ENCODE results near the gene ZBTB43. TPM values are rescaled to one million over a fixed set of nuclear protein-coding genes. Genes with fewer than 3 reads are reported as not detected.

The ZBTB43 gene
- total and polyA plus RNA-seq, 10 of the 15 experiments (the other 5 are each of a cell fraction or from before 2014, with no cell fraction given), result 2.4 to 19.3 (median 8.7) TPM

DNA sequence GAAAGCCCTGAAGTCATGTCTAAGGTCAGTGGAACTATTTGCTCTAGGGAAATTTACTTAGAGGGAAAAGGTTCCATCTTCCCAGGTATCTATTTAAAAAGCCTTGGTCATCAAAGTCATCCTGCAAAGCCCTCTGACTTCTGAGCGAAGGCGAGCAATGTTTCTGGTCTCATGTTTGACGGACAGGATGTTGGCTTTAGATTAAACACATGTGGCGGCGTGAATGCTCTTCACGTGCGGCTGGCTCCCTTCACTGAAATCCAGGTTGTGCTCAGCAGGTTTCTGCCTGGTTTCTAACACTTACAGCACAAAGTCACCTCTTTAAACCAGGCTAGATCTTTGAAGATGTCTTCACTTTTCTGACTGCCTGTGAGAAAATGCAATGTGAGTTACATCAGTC lies 49.9 kb downstream of the ZBTB43 start (continued):
- TF ChIP-seq SUPT20H (IDR thresholded peaks at IDR 0.05; ENCODE audit: borderline replicate concordance, control insufficient read depth, low read depth, low read length) (no peak), NFYA (IDR thresholded peaks at IDR 0.05; ENCODE audit: borderline replicate concordance, low read depth, low read length) (no peak), JUND (IDR thresholded peaks at IDR 0.05; ENCODE audit: low read depth, low read length) (no peak)
- TF ChIP-seq, protein P1, sequence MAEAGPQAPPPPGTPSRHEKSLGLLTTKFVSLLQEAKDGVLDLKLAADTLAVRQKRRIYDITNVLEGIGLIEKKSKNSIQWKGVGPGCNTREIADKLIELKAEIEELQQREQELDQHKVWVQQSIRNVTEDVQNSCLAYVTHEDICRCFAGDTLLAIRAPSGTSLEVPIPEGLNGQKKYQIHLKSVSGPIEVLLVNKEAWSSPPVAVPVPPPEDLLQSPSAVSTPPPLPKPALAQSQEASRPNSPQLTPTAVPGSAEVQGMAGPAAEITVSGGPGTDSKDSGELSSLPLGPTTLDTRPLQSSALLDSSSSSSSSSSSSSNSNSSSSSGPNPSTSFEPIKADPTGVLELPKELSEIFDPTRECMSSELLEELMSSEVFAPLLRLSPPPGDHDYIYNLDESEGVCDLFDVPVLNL (IDR thresholded peaks at IDR 0.05; ENCODE audit: low read depth, low read length), result no peak

DNA sequence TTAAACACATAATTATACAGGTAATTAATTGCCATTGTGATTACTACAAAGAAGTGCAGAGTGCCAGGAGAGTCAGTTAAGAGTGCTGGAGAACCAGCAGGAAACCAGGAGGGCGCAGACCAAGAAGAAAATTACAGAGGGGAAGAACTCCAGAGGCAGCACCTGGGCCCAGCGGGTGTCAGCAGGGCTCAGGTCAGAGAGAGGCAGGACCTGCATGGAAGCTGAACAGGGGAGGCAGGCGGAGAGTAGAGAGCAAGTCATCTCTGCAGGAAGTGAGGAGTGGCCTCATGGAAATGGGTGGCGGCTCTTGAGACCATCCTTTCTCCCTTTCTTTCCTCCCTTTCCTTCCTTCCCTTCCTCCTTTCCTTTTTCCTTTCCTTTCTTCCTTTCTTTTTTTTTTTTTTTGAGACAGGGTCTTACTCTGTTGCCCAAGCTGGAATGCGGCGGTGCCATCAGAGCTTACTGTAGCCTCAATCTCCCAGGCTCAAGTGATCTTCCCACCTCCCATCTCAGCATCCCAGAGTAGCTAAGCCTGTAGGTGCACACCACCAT lies 51.6 kb downstream of the ZBTB43 start:
- in situ Hi-C loops (cut with MboI), result no loop called here
- WGBS (ENCODE audit: insufficient coverage, insufficient replicate concordance, low lambda C conversion rate, missing lambda C conversion rate), result 73% methylated on average over 6 of the region's 6 CpGs
- no peak for FAIRE-seq
- Histone ChIP-seq H3K79me2 (ENCODE audit: control insufficient read depth, insufficient read depth, low read length) (peaks cover 5% of the 10 kb centered on the region), H2AFZ (ENCODE audit: control insufficient read depth, low read depth, low read length) (no peak overlapping the region), H3K4me1 (ENCODE audit: control insufficient read depth, insufficient read depth, low read length) (peaks cover 6% of the 10 kb centered on the region; the same call in 1 of the 2 replicates), H4K20me1 (ENCODE audit: control insufficient read depth, insufficient read depth) (no peaks in the 10 kb centered on the region), H3K4me2 (ENCODE audit: control insufficient read depth, insufficient read depth) (no peak overlapping the region), H3K9ac (ENCODE audit: control insufficient read depth, insufficient read depth, low read length) (no peak overlapping the region), H3K27me3 (replicated peaks in 1 of 2; ENCODE audit: control insufficient read depth in 2 of 2, insufficient read depth in 2 of 2, low read length in 1 of 2) (peaks cover 0 to 5% of the 10 kb centered on the region in 2 experiments; a peak in 1 of 4 replicates), H3K9me3 (replicated peaks; ENCODE audit: control insufficient read depth, insufficient read depth, low read length) (no peaks in the 10 kb centered on the region), H3K36me3 (ENCODE audit: control insufficient read depth in 2 of 2, insufficient read depth in 2 of 2, low read length in 1 of 2) (no peaks in the 10 kb centered on the region), H3K4me3 (no peak overlapping the region), H3K27ac (ENCODE audit: control insufficient read depth, insufficient read depth) (no peak overlapping the region)
- no peak for DNase-seq (ENCODE audit: low read depth, low spot score)
- SMC1A ChIA-PET (ENCODE audit: uncharacterized antibody, unreplicated experiment), result interaction anchor here (0.8 to 1.4 kb wide), 3 partner anchors 9 to 51 kb away, joined by 3 read pairs; no protein-coding TSS in a partner anchor
- intact Hi-C loops (cut with micrococcal nuclease; ENCODE audit: unreplicated experiment), result no loop called here
- ATAC-seq, result no peak
- BruUV-seq (replicated peaks), result no TSS peak
- TF ChIP-seq, protein P2, sequence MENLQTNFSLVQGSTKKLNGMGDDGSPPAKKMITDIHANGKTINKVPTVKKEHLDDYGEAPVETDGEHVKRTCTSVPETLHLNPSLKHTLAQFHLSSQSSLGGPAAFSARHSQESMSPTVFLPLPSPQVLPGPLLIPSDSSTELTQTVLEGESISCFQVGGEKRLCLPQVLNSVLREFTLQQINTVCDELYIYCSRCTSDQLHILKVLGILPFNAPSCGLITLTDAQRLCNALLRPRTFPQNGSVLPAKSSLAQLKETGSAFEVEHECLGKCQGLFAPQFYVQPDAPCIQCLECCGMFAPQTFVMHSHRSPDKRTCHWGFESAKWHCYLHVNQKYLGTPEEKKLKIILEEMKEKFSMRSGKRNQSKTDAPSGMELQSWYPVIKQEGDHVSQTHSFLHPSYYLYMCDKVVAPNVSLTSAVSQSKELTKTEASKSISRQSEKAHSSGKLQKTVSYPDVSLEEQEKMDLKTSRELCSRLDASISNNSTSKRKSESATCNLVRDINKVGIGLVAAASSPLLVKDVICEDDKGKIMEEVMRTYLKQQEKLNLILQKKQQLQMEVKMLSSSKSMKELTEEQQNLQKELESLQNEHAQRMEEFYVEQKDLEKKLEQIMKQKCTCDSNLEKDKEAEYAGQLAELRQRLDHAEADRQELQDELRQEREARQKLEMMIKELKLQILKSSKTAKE (IDR thresholded peaks at IDR 0.05; ENCODE audit: low read depth, poor library complexity, severe bottlenecking), result no peak
- TF ChIP-seq NR2C2 (IDR thresholded peaks at IDR 0.05; ENCODE audit: borderline replicate concordance, control insufficient read depth, insufficient read length, low read depth), result no peak
- no peak for TF ChIP-seq IKZF2 (IDR thresholded peaks at IDR 0.05)
- POLR2A ChIA-PET, result no interaction called here
- RAD21 ChIA-PET (ENCODE audit: unreplicated experiment), result interaction anchor here (0.6 kb wide), 1 partner anchor 64 kb away, joined by 3 read pairs; no protein-coding TSS in a partner anchor
- CTCF ChIA-PET, result interaction anchor here (1.0 kb wide), 1 partner anchor 878 kb away, joined by 3 read pairs; no protein-coding TSS in a partner anchor
